Measurements from ENCODE around the gene AMH. TPM values are rescaled to one million over a fixed set of nuclear protein-coding genes. Genes with fewer than 3 reads are reported as not detected.

AMH gene
- total RNA-seq, 1 experiment from 2014 or later, result 11.2 TPM

GRCh38 chr19:2223391-2223790 lies 25.7 kb upstream of the AMH start:
- Mint-ChIP-seq H3K9me3 (no peaks in the 10 kb centered on the region), H3K4me1 (no peaks in the 10 kb centered on the region), H3K27me3 (ENCODE audit: low read depth) (no peaks in the 10 kb centered on the region), H3K36me3 (peaks cover 26% of the 10 kb centered on the region), H3K27ac (no peak overlapping the region), H3K4me3 (no peak overlapping the region)
- ATAC-seq (no peak), DNase-seq (ENCODE audit: low spot score) (no peak)
- TF ChIP-seq NFE2L1 (CRISPR knock-in tag; IDR thresholded peaks at IDR 0.05) (no peak), EMX1 (CRISPR knock-in tag; IDR thresholded peaks at IDR 0.05) (no peak), ZMAT4 (CRISPR knock-in tag; IDR thresholded peaks at IDR 0.05) (no peak), JUN (CRISPR knock-in tag; IDR thresholded peaks at IDR 0.05) (no peak), ZNF281 (CRISPR knock-in tag; IDR thresholded peaks at IDR 0.05) (no peak), MYBL2 (CRISPR knock-in tag; IDR thresholded peaks at IDR 0.05) (no peak), SP1 (CRISPR knock-in tag; conservative IDR thresholded peaks at IDR 0.05) (no peak)
- TF ChIP-seq, protein P1, sequence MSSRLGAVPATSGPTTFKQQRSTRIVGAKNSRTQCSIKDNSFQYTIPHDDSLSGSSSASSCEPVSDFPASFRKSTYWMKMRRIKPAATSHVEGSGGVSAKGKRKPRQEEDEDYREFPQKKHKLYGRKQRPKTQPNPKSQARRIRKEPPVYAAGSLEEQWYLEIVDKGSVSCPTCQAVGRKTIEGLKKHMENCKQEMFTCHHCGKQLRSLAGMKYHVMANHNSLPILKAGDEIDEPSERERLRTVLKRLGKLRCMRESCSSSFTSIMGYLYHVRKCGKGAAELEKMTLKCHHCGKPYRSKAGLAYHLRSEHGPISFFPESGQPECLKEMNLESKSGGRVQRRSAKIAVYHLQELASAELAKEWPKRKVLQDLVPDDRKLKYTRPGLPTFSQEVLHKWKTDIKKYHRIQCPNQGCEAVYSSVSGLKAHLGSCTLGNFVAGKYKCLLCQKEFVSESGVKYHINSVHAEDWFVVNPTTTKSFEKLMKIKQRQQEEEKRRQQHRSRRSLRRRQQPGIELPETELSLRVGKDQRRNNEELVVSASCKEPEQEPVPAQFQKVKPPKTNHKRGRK (CRISPR knock-in tag; IDR thresholded peaks at IDR 0.05; ENCODE audit: borderline replicate concordance), result no peak
- ChIA-PET POLR2A (no interaction called here), CTCF (no interaction called here)

DNA sequence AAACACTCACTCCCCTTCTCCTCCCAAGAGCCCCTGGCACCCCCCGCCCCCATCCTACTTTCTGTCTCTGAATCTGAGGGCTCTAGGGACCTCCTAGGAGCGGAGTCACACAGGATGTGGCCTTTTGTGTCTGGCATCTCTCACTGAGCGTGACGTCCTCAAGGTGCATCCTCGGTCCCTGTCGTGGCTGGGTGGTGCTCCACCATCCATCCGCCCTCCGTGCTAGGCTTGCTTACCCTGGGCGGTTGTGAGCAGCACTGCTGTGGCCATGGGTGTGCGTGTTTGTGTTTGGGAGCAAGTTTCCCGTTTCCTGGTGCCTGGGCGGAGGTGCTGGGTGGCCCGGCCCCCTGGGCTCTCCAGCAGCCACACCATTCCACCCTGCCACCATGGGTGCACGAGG lies 25.2 kb upstream of the AMH start:
- no peak overlapping the region for H3K4me3 Mint-ChIP-seq
- DNase-seq (ENCODE audit: low spot score) (no peak), ATAC-seq (no peak)
- H3K9me3 Mint-ChIP-seq, result no peaks in the 10 kb centered on the region
- peak overlapping the region; percentile 94 for H3K27ac Mint-ChIP-seq
- no peaks in the 10 kb centered on the region for H3K4me1 Mint-ChIP-seq
- POLR2A ChIA-PET, result no interaction called here
- no peaks in the 10 kb centered on the region for H3K27me3 Mint-ChIP-seq (ENCODE audit: low read depth)
- CTCF ChIA-PET, result no interaction called here
- H3K36me3 Mint-ChIP-seq, result peaks cover 29% of the 10 kb centered on the region
- TF ChIP-seq ATF1 (CRISPR knock-in tag; IDR thresholded peaks at IDR 0.05) (no peak), NR3C1 (CRISPR knock-in tag; conservative IDR thresholded peaks at IDR 0.05; ENCODE audit: low read depth) (no peak), E2F5 (CRISPR knock-in tag; IDR thresholded peaks at IDR 0.05) (no peak), ZNF317 (CRISPR knock-in tag; IDR thresholded peaks at IDR 0.05; ENCODE audit: borderline replicate concordance, low read depth) (no peak), TP53 (CRISPR knock-in tag; IDR thresholded peaks at IDR 0.05) (no peak), NFATC4 (CRISPR knock-in tag; IDR thresholded peaks at IDR 0.05) (no peak), CREB1 (CRISPR knock-in tag; IDR thresholded peaks at IDR 0.05) (no peak), JUN (CRISPR knock-in tag; IDR thresholded peaks at IDR 0.05) (no peak), ZNF396 (CRISPR knock-in tag; IDR thresholded peaks at IDR 0.05; ENCODE audit: borderline replicate concordance) (no peak), ZNF263 (CRISPR knock-in tag; IDR thresholded peaks at IDR 0.05; ENCODE audit: low read depth) (no peak), ZNF232 (CRISPR knock-in tag; IDR thresholded peaks at IDR 0.05) (no peak)
- TF ChIP-seq, protein P2, sequence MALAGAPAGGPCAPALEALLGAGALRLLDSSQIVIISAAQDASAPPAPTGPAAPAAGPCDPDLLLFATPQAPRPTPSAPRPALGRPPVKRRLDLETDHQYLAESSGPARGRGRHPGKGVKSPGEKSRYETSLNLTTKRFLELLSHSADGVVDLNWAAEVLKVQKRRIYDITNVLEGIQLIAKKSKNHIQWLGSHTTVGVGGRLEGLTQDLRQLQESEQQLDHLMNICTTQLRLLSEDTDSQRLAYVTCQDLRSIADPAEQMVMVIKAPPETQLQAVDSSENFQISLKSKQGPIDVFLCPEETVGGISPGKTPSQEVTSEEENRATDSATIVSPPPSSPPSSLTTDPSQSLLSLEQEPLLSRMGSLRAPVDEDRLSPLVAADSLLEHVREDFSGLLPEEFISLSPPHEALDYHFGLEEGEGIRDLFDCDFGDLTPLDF (CRISPR knock-in tag; IDR thresholded peaks at IDR 0.05), result no peak
- TF ChIP-seq, protein P3, sequence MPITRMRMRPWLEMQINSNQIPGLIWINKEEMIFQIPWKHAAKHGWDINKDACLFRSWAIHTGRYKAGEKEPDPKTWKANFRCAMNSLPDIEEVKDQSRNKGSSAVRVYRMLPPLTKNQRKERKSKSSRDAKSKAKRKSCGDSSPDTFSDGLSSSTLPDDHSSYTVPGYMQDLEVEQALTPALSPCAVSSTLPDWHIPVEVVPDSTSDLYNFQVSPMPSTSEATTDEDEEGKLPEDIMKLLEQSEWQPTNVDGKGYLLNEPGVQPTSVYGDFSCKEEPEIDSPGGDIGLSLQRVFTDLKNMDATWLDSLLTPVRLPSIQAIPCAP (CRISPR knock-in tag; IDR thresholded peaks at IDR 0.05), result no peak
- TF ChIP-seq, protein P4, sequence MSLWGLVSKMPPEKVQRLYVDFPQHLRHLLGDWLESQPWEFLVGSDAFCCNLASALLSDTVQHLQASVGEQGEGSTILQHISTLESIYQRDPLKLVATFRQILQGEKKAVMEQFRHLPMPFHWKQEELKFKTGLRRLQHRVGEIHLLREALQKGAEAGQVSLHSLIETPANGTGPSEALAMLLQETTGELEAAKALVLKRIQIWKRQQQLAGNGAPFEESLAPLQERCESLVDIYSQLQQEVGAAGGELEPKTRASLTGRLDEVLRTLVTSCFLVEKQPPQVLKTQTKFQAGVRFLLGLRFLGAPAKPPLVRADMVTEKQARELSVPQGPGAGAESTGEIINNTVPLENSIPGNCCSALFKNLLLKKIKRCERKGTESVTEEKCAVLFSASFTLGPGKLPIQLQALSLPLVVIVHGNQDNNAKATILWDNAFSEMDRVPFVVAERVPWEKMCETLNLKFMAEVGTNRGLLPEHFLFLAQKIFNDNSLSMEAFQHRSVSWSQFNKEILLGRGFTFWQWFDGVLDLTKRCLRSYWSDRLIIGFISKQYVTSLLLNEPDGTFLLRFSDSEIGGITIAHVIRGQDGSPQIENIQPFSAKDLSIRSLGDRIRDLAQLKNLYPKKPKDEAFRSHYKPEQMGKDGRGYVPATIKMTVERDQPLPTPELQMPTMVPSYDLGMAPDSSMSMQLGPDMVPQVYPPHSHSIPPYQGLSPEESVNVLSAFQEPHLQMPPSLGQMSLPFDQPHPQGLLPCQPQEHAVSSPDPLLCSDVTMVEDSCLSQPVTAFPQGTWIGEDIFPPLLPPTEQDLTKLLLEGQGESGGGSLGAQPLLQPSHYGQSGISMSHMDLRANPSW (CRISPR knock-in tag; conservative IDR thresholded peaks at IDR 0.05; ENCODE audit: low read depth), result no peak
- TF ChIP-seq, protein P5, sequence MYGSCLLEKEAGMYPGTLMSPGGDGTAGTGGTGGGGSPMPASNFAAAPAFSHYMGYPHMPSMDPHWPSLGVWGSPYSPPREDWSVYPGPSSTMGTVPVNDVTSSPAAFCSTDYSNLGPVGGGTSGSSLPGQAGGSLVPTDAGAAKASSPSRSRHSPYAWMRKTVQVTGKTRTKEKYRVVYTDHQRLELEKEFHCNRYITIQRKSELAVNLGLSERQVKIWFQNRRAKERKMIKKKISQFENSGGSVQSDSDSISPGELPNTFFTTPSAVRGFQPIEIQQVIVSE (CRISPR knock-in tag; IDR thresholded peaks at IDR 0.05; ENCODE audit: borderline replicate concordance), result no peak
- TF ChIP-seq, protein P6, sequence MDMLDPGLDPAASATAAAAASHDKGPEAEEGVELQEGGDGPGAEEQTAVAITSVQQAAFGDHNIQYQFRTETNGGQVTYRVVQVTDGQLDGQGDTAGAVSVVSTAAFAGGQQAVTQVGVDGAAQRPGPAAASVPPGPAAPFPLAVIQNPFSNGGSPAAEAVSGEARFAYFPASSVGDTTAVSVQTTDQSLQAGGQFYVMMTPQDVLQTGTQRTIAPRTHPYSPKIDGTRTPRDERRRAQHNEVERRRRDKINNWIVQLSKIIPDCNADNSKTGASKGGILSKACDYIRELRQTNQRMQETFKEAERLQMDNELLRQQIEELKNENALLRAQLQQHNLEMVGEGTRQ (CRISPR knock-in tag; IDR thresholded peaks at IDR 0.05), result no peak

Data from WTC11 (cell line).